ENCODE measurements around the gene ADAMTSL3.

DNA sequence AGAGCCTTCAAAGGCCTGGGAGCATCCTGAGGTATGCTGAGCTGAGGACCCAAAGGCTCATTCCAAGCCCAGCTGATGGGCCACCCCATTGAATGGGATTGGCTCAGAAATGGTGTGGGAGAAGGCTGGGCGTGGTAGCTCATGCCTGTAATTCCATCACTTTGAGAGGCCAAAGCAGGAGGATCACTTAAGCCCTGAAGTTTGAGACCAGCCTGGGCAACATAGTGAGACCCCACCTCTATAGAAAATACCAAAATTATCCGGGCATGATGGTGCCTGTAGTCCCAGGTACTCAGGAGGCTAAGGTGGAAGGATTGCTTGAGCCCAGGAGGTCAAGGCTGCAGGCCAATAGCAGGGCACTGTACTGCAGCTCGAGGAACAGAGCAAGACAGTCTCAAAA lies 43.8 kb upstream of the ADAMTSL3 start:
- TF ChIP-seq MXI1 (IDR thresholded peaks at IDR 0.05; ENCODE audit: low read depth, low read length) (no peak), RCOR1 (IDR thresholded peaks at IDR 0.05; ENCODE audit: low read length) (no peak), POLR2AphosphoS5 (IDR thresholded peaks at IDR 0.05; ENCODE audit: low read depth, low read length) (no peak), FOXJ3 (CRISPR knock-in tag; IDR thresholded peaks at IDR 0.05) (no peak)

All from SK-N-SH (cell line).